Measurements from ENCODE around the gene PRKAG2.

Gene PRKAG2

GRCh38 chr7:151655555-151655954 is 221.4 kb downstream of the PRKAG2 start:
- no peak overlapping the region for H2AFZ ChIP-seq (ENCODE audit: low read depth, low read length)

GRCh38 chr7:151652111-151652510 is 224.8 kb downstream of the PRKAG2 start:
- no peak overlapping the region for H3K27ac ChIP-seq (ENCODE audit: low read length)
- H3K4me2 ChIP-seq (ENCODE audit: low read length): no peak overlapping the region
- no peaks in the 10 kb centered on the region for H3K36me3 ChIP-seq (replicated peaks; ENCODE audit: low read depth, low read length)
- H3K9ac ChIP-seq (ENCODE audit: low read length): no peak overlapping the region
- no peak for TF ChIP-seq CTCF (IDR thresholded peaks at IDR 0.05; ENCODE audit: low read depth, low read length)
- no peak for TF ChIP-seq EZH2phosphoT487 (IDR thresholded peaks at IDR 0.05; ENCODE audit: low read depth)
- no peaks in the 10 kb centered on the region for H3K79me2 ChIP-seq (ENCODE audit: low read length)
- H3K27me3 ChIP-seq (ENCODE audit: low read depth, low read length): peaks cover 30% of the 10 kb centered on the region
- H2AFZ ChIP-seq (ENCODE audit: low read depth, low read length): no peak overlapping the region
- H3K9me3 ChIP-seq (ENCODE audit: insufficient read depth, low read length): no peaks in the 10 kb centered on the region
- H3K4me3 ChIP-seq (ENCODE audit: low read length): no peak overlapping the region
- no peaks in the 10 kb centered on the region for H3K4me1 ChIP-seq (ENCODE audit: low read length)
- H4K20me1 ChIP-seq (ENCODE audit: insufficient read depth, low read length): no peaks in the 10 kb centered on the region

More at GRCh38 chr7:151655555-151655954, 221.4 kb downstream of the PRKAG2 start:
- Histone ChIP-seq H3K36me3 (replicated peaks; ENCODE audit: low read depth, low read length) (no peaks in the 10 kb centered on the region), H3K9me3 (ENCODE audit: insufficient read depth, low read length) (no peaks in the 10 kb centered on the region), H3K9ac (ENCODE audit: low read length) (no peak overlapping the region), H3K27ac (ENCODE audit: low read length) (no peak overlapping the region), H3K27me3 (ENCODE audit: low read depth, low read length) (peaks cover 35% of the 10 kb centered on the region), H3K4me2 (ENCODE audit: low read length) (no peak overlapping the region), H4K20me1 (ENCODE audit: insufficient read depth, low read length) (no peaks in the 10 kb centered on the region), H3K4me1 (ENCODE audit: low read length) (no peaks in the 10 kb centered on the region), H3K79me2 (ENCODE audit: low read length) (no peaks in the 10 kb centered on the region), H3K4me3 (ENCODE audit: low read length) (no peak overlapping the region)
- TF ChIP-seq CTCF (IDR thresholded peaks at IDR 0.05; ENCODE audit: low read depth, low read length) (no peak), EZH2phosphoT487 (IDR thresholded peaks at IDR 0.05; ENCODE audit: low read depth) (no peak)

- no peak overlapping the region for H3K4me3 ChIP-seq (ENCODE audit: low read length)
- H3K27me3 ChIP-seq (ENCODE audit: low read depth, low read length): peaks cover 30% of the 10 kb centered on the region
- H3K9ac ChIP-seq (ENCODE audit: low read length): no peak overlapping the region
- no peaks in the 10 kb centered on the region for H3K36me3 ChIP-seq (replicated peaks; ENCODE audit: low read depth, low read length)
- no peaks in the 10 kb centered on the region for H3K79me2 ChIP-seq (ENCODE audit: low read length)
- no peaks in the 10 kb centered on the region for H3K4me1 ChIP-seq (ENCODE audit: low read length)
- no peak overlapping the region for H3K27ac ChIP-seq (ENCODE audit: low read length)
- TF ChIP-seq CTCF (IDR thresholded peaks at IDR 0.05; ENCODE audit: low read depth, low read length) (no peak), EZH2phosphoT487 (IDR thresholded peaks at IDR 0.05; ENCODE audit: low read depth) (no peak)
- no peak overlapping the region for H2AFZ ChIP-seq (ENCODE audit: low read depth, low read length)
- no peaks in the 10 kb centered on the region for H3K9me3 ChIP-seq (ENCODE audit: insufficient read depth, low read length)
- no peak overlapping the region for H3K4me2 ChIP-seq (ENCODE audit: low read length)
- no peaks in the 10 kb centered on the region for H4K20me1 ChIP-seq (ENCODE audit: insufficient read depth, low read length)
These were observed 226.8 kb downstream of the PRKAG2 start for GRCh38 chr7:151650161-151650560.

GRCh38 chr7:151648429-151648828 is 228.5 kb downstream of the PRKAG2 start:
- H3K4me3 ChIP-seq (ENCODE audit: low read length): no peak overlapping the region
- H3K27ac ChIP-seq (ENCODE audit: low read length): no peak overlapping the region
- no peaks in the 10 kb centered on the region for H3K79me2 ChIP-seq (ENCODE audit: low read length)
- no peak overlapping the region for H2AFZ ChIP-seq (ENCODE audit: low read depth, low read length)
- no peak overlapping the region for H3K9ac ChIP-seq (ENCODE audit: low read length)
- no peaks in the 10 kb centered on the region for H3K9me3 ChIP-seq (ENCODE audit: insufficient read depth, low read length)
- TF ChIP-seq EZH2phosphoT487 (IDR thresholded peaks at IDR 0.05; ENCODE audit: low read depth) (no peak), CTCF (IDR thresholded peaks at IDR 0.05; ENCODE audit: low read depth, low read length) (no peak)
- H3K27me3 ChIP-seq (ENCODE audit: low read depth, low read length): peaks cover 32% of the 10 kb centered on the region
- no peaks in the 10 kb centered on the region for H3K4me1 ChIP-seq (ENCODE audit: low read length)
- no peaks in the 10 kb centered on the region for H4K20me1 ChIP-seq (ENCODE audit: insufficient read depth, low read length)
- no peaks in the 10 kb centered on the region for H3K36me3 ChIP-seq (replicated peaks; ENCODE audit: low read depth, low read length)
- H3K4me2 ChIP-seq (ENCODE audit: low read length): no peak overlapping the region
